Testis (tissue), 3 donors: ENCODE results near the gene DHCR24. TPM values are rescaled to one million over a fixed set of nuclear protein-coding genes. Genes with fewer than 3 reads are reported as not detected.

Experiments
- DNase-seq: peaks from one replicate; pipeline ENCODE4 v3.0.0-alpha.2; 2019
- H3K27ac ChIP-seq, 2 donors: fragments of 200-600 bp; sonication (generic); one replicate each; pipeline ENCODE4 v1.5.1; 2019
- H3K27me3 ChIP-seq: fragments of 200-600 bp; sonication (generic); one replicate; pipeline ENCODE4 v1.5.1; 2019
- H3K36me3 ChIP-seq: fragments of 200-600 bp; sonication (generic); one replicate; pipeline ENCODE4 v1.5.1; 2017; ENCODE audit warnings: low read depth; ENCODE audit errors: missing control alignments
- H3K4me1 ChIP-seq: fragments of 200-600 bp; sonication (generic); one replicate; pipeline ENCODE4 v1.5.1; 2019
- H3K4me3 ChIP-seq, 2 donors: fragments of 200-600 bp; sonication (generic); one replicate each; pipeline ENCODE4 v1.5.1; 2017 to 2019
- H3K9me3 ChIP-seq: fragments of 200-600 bp; sonication (generic); one replicate; pipeline ENCODE4 v1.5.1; 2017
- CTCF ChIP-seq, 3 experiments: fragments of 450-650 bp in 2 of 3; fragments of 200-600 bp in 1 of 3; sonication (generic) in 1 of 3; IDR thresholded peaks; one replicate each; pipeline ENCODE4 v1.5.1; 2016 to 2019; ENCODE audit warnings: antibody characterized with exemption in 3 of 3, mild to moderate bottlenecking in 2 of 3, moderate library complexity in 1 of 3
- POLR2A ChIP-seq: fragments of 450-650 bp; IDR thresholded peaks from one replicate; pipeline ENCODE4 v1.6.1; 2017; ENCODE audit warnings: antibody characterized with exemption, mild to moderate bottlenecking, moderate library complexity
- WGBS, 2 donors: methylation state at CpG; one replicate each; pipeline ENCODE4 v1.1.5; 2018; 5-methylcytosine and 5-hydroxymethylcytosine counted together
- intact Hi-C: fragments of 100-400 bp; cut with DNase I; formaldehyde crosslinking; loops from one replicate; pipeline ENCODE4 v1.15.1; 2023; ENCODE audit warnings: low total_unique reads
- polyA plus RNA-seq: library from polyadenylated mRNA; stranded (reverse); fragments of 350-450 nt; fragmentation: Illumina TruSeq; extraction: RNeasy Lipid Tissue Mini Kit (QIAGEN cat#74804); gene quantifications from one replicate; pipeline ENCODE4 v1.2.3, GENCODE V29; 2014; ENCODE audit warnings: low read depth, low replicate concordance; ENCODE audit not compliant: insufficient read depth
- total RNA-seq, 2 donors: library from RNA; depleted of rRNA; stranded (reverse); fragments of >200 nt; gene quantifications; one replicate each; pipeline ENCODE4 v1.2.3, GENCODE V29; 2016

Gene DHCR24
- total and polyA plus RNA-seq, 3 donors from 2014 or later: 48.5 to 127 (median 75.7) TPM

GRCh38 chr1:54894271-54894670, 7.3 kb upstream of the DHCR24 start:
- Histone ChIP-seq H3K4me3 (no peak overlapping the region), H3K36me3 (no peaks in the 10 kb centered on the region), H3K9me3 (no peaks in the 10 kb centered on the region), H3K27me3 (no peaks in the 10 kb centered on the region), H3K27ac (no peak overlapping the region), H3K4me1 (no peaks in the 10 kb centered on the region)
- WGBS, 2 donors: 87 to 95% methylated on average over 1 of the region's 1 CpG
- DNase-seq: no peak
- TF ChIP-seq CTCF (IDR thresholded peaks at IDR 0.05) (no peak), POLR2A (no peak)
- intact Hi-C loops: no loop called here

GRCh38 chr1:54892586-54892985, 5.6 kb upstream of the DHCR24 start:
- TF ChIP-seq CTCF (IDR thresholded peaks at IDR 0.05) (no peak), POLR2A (no peak)
- Histone ChIP-seq H3K27ac (no peak overlapping the region), H3K4me3 (no peak overlapping the region), H3K36me3 (no peaks in the 10 kb centered on the region), H3K9me3 (no peaks in the 10 kb centered on the region), H3K27me3 (no peaks in the 10 kb centered on the region), H3K4me1 (no peaks in the 10 kb centered on the region)
- no peak for DNase-seq
- intact Hi-C loops: no loop called here
- 81 to 86% methylated on average over 1 of the region's 1 CpG for WGBS, 2 donors

DNA sequence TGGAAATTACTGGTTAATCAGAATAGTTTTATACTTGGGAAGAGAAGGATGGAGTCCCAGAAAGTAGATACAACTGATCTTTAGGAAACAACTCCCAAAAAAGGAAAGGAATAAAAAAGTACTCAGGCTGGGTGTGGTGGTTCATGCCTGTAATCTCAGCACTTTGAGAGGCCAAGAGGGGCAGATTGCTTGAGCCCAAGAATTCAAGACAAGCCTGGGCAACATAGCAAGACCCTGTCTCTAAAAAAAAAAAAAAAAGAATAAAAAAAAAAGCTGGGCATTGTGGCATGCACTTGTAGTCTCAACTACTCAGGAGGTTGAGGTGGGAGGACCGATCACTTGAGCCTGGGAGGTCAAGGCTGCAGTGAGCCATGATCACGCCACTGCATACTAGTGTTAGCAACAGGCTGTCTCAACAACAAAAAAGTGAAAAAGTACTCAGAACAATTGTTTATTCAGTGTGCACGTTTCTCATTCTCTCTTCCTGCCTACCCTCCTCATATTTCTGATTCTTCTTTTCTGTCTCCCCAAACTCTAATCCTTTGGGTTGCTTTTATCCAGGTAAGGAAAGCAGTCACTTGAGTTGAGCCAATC, 2.2 kb upstream of the DHCR24 start:
- DNase-seq: no peak
- no peak overlapping the region for H3K4me3 ChIP-seq

GRCh38 chr1:54888080-54888733, 1.2 kb upstream of the DHCR24 start:
- H3K4me1 ChIP-seq: peaks cover 5% of the 10 kb centered on the region
- 55 to 66% methylated on average over 7 of the region's 7 CpGs for WGBS, 2 donors
- DNase-seq: no peak
- intact Hi-C loops: no loop called here
- no peaks in the 10 kb centered on the region for H3K36me3 ChIP-seq
- H3K27ac ChIP-seq: no peak overlapping the region
- peak overlapping the region; percentile 77 to 82 for H3K4me3 ChIP-seq
- no peaks in the 10 kb centered on the region for H3K9me3 ChIP-seq
- TF ChIP-seq POLR2A (no peak), CTCF (IDR thresholded peaks at IDR 0.05) (no peak)
- H3K27me3 ChIP-seq: no peaks in the 10 kb centered on the region

More for the DNA sequence above, 2.2 kb upstream of the DHCR24 start:
- intact Hi-C loops: no loop called here
- H3K27me3 ChIP-seq: no peaks in the 10 kb centered on the region
- no peak for TF ChIP-seq POLR2A
- TF ChIP-seq CTCF (IDR thresholded peaks at IDR 0.05): no peak
- H3K36me3 ChIP-seq: no peaks in the 10 kb centered on the region
- H3K9me3 ChIP-seq: no peaks in the 10 kb centered on the region
- WGBS, 2 donors: 60 to 62% methylated on average over 3 of the region's 3 CpGs
- H3K27ac ChIP-seq: no peak overlapping the region
- H3K4me1 ChIP-seq: peaks cover 5% of the 10 kb centered on the region

DNA sequence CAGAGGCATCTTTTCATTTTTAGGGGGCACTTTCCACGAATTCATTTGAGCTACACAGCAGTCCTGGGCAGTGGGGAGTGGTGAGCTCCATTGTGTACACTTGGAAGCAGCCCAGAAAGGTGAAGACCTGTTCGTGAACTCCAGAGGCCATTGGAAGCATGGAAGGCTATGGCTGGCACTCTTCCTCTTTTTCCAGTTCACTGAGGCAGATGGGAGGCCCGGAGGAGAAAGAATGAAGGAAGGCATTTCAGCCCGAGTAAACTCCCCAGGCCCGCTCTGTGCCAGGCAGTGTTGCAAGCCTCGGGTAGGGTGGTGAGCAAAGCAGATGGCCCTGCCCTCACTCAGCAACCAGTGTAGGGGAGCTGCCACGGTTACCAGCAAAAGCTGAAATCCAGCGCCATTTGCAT, 673 bp upstream of the DHCR24 start:
- TF ChIP-seq CTCF (IDR thresholded peaks at IDR 0.05) (no peak), POLR2A (no peak)
- Histone ChIP-seq H3K4me1 (peaks cover 5% of the 10 kb centered on the region), H3K27me3 (no peaks in the 10 kb centered on the region), H3K27ac (peak overlapping the region in 1 of 2 donors; percentile 78), H3K4me3 (peak overlapping the region; percentile 77 to 82), H3K36me3 (no peaks in the 10 kb centered on the region), H3K9me3 (no peaks in the 10 kb centered on the region)
- 19% methylated on average over 8 of the region's 8 CpGs for WGBS, 2 donors
- intact Hi-C loops: no loop called here
- peak; percentile 42 for DNase-seq
